Motor neuron (in vitro differentiated cells): ENCODE data around the gene ARID5A. TPM values are rescaled to one million over a fixed set of nuclear protein-coding genes. Genes with fewer than 3 reads are reported as not detected.

Source experiments
- ATAC-seq, 8 experiments: fragments of 200-7000 bp; cut with Tn5 transposase; replicated peaks in 6 of 8; 2 replicates each; pipeline ENCODE4 v1.8.0; 2021; ENCODE audit warnings: mild to moderate bottlenecking in 8 of 8, moderate library complexity in 8 of 8
- H3K27ac ChIP-seq, 2 donors: fragments of 250-450 bp; sonication (Bioruptor Pico); 2 replicates each; pipeline ENCODE4 v1.9.0; 2021; ENCODE audit warnings: antibody characterized with exemption in 2 of 2, mild to moderate bottlenecking in 2 of 2, moderate library complexity in 1 of 2
- H3K4me1 ChIP-seq, 2 donors: fragments of 250-450 bp; sonication (Bioruptor Pico); replicated peaks in 1 of 2; 2 replicates each; pipeline ENCODE4 v1.6.1; 2021; ENCODE audit warnings: antibody characterized with exemption in 2 of 2, mild to moderate bottlenecking in 2 of 2, moderate library complexity in 1 of 2
- H3K4me3 ChIP-seq, 5 donors: fragments of 250-450 bp; sonication (Bioruptor Pico); 2 replicates each; pipeline ENCODE4 v1.9.0; 2021; ENCODE audit warnings: antibody characterized with exemption in 5 of 5, mild to moderate bottlenecking in 5 of 5, moderate library complexity in 4 of 5
- WGBS, 10 experiments: fragments of 450-650 bp; shearing (Covaris generic); methylation state at CpG; one replicate each; pipeline ENCODE4 v1.0.0; 2022; 5-methylcytosine and 5-hydroxymethylcytosine counted together
- in situ Hi-C, 9 experiments: fragments of 400-800 bp; cut with MboI; loops; one replicate each; pipeline ENCODE4 v1.15.0; 2021; ENCODE audit warnings: low sequenced_read_pairs in 9 of 9, low pct_unique_long_range_greater_than_20kb in 2 of 9; ENCODE audit not compliant: unreplicated experiment in 9 of 9
- total RNA-seq, 8 experiments: library from RNA; unstranded; fragments of 300-600 nt; gene quantifications; 2 replicates each; pipeline versions ENCODE4 v1.2.3 to v1.2.4, GENCODE V29; 2022

ARID5A gene
- total RNA-seq, 8 experiments from 2014 or later: 1.5 to 24.0 (median 3.0) TPM

DNA sequence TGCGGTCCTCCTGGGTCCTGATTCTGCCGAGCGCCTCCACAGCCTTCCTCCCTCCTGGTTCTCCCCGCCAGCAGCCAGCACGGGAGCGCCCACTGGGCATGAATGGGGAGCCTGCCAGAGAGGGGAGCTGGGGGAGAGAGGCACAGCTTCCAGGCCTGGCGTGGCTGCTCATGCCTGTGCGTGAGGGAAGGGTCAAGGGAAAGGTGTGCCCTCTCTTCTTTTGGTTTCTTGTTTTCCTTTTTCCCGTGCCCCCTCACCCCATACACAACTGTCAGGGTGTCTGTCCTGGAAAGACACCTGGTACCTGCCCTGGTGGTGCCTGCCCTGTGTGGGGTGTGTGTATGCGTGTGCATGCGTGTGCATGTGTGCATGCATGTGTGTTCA lies 26.7 kb upstream of the ARID5A start:
- in situ Hi-C loops: loop anchor here in 4 of 9 experiments (10.0 to 25.0 kb wide), 3 partner anchors 95 to 105 kb away; no protein-coding TSS in a partner anchor
- ATAC-seq: no peak
- H3K4me3 ChIP-seq: no peak overlapping the region
- no peak overlapping the region for H3K27ac ChIP-seq
- 0 to 100% (median 74%) methylated on average over 1 to 3 of the region's 11 CpGs; no CpG with 5 or more reads in 6 of the 10 experiments for WGBS, 10 experiments
- H3K4me1 ChIP-seq: peaks cover 0 to 3% of the 10 kb centered on the region in 2 donors

DNA sequence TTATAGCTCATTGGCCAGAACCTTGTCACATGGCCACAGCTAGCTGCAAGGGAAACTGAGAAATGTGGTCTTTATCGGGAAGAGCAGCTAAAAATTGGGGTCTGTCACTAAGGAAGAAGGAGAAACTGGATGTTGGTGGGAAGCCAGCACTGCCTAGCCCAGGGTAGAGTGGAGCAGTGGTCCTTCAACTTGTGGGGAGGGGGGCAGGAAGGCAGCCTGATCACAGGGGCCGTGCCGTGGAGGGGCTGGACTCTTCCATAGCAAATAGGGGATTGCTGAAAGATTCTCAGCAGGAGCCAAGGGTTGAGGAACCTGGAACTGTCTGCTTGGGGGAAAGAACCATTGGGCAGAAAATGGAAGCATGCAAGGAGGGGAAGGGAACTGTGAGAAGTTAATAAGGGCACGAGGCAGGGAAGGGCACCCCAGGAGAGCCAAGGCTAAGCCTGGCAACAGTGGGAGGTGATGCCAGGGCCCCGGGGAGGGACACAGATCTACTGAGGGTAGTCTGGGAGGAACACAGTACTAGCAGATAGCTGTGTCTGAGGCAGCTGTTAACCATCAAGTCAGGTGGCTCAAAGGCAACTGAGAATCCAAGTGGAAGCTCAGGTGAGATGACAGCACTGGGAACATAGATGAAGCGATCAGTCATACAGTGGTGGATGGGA lies 25.5 kb upstream of the ARID5A start:
- ATAC-seq: no peak
- Histone ChIP-seq H3K4me3 (no peak overlapping the region), H3K27ac (no peak overlapping the region), H3K4me1 (peaks cover 0 to 3% of the 10 kb centered on the region in 2 donors)
- 32 to 100% (median 49%) methylated on average over 1 to 4 of the region's 6 CpGs; no CpG with 5 or more reads in 4 of the 10 experiments for WGBS, 10 experiments
- in situ Hi-C loops: loop anchor here in 1 of 9 experiments (25.0 kb wide), 1 partner anchor 99 kb away; no protein-coding TSS in a partner anchor

DNA sequence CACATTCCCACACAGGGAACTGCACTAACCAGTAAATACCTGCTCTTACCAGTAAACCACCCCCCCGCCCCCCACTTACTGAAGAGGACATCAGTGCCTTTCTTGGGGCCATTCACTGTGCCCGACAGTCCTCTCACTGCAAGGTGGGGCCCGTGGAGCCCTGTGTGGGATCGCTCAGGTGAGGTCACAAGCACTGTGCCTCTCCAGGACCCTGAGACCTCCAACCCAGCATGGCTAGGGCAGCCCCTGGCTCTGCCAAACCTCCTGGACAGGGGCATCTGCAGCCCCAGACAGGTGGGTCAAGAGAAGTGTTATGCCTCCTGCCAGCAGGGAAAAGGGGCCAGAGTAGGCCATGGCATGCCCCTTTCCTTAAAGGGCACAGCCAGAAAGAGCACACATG lies 24.7 kb upstream of the ARID5A start:
- no peak overlapping the region for H3K4me3 ChIP-seq
- H3K4me1 ChIP-seq: peaks cover 0 to 3% of the 10 kb centered on the region in 2 donors
- H3K27ac ChIP-seq: no peak overlapping the region
- in situ Hi-C loops: loop anchor here in 1 of 9 experiments (25.0 kb wide), 1 partner anchor 100 kb away; no protein-coding TSS in a partner anchor
- WGBS, 10 experiments: 38 to 100% (median 51%) methylated on average over 1 to 3 of the region's 4 CpGs; no CpG with 5 or more reads in 5 of the 10 experiments
- no peak for ATAC-seq

DNA sequence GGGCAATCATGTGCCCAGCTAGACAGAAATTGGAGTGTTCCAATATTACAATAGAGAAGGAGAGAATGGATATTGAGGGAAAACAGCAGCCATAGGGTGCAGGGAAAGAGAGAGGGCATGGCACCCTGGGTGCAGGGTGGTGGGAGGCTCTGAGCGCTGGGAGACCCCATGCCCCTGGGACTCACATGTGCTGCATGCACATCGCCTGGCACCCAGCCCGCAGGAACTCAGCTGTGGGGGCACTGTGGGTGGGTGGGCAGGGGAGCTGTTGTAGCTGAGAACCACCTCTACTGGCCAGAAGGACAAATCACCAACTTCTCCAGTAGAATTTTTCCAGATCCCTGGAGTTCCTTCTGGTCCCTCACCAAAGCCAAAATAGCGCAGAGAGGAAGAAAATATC lies 24.2 kb upstream of the ARID5A start:
- WGBS, 10 experiments: 100% methylated on average over 1 of the region's 4 CpGs; no CpG with 5 or more reads in 9 of the 10 experiments
- H3K4me3 ChIP-seq: no peak overlapping the region
- H3K4me1 ChIP-seq: peaks cover 0 to 3% of the 10 kb centered on the region in 2 donors
- H3K27ac ChIP-seq: no peak overlapping the region
- in situ Hi-C loops: loop anchor here in 1 of 9 experiments (25.0 kb wide), 1 partner anchor 100 kb away; no protein-coding TSS in a partner anchor
- no peak for ATAC-seq

DNA sequence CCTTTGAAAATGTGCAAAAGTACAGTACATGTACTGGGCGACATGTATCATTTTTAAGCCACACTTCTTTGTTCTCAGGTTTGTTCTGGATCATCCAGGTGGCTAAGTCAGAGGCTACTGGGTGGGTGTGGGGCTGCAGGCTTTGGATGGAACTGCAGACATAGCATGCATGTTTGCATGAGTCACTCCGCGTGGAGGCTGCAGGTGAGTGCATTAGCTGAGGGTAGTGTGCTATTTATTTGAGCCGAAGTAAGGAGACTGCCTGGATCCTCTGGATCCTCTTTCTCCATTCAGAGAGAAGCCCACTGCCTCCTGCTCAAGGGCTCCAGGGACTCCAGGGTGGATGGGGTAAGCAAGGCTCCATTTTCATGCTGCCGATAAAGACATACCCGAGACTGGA lies 22.0 kb upstream of the ARID5A start:
- ATAC-seq: no peak
- Histone ChIP-seq H3K4me1 (no peaks in the 10 kb centered on the region), H3K4me3 (no peak overlapping the region), H3K27ac (no peak overlapping the region)
- in situ Hi-C loops: loop anchor here in 1 of 9 experiments (25.0 kb wide), 1 partner anchor 102 kb away; no protein-coding TSS in a partner anchor
- 40 to 100% (median 67%) methylated on average over 1 to 5 of the region's 6 CpGs; no CpG with 5 or more reads in 1 of the 10 experiments for WGBS, 10 experiments

DNA sequence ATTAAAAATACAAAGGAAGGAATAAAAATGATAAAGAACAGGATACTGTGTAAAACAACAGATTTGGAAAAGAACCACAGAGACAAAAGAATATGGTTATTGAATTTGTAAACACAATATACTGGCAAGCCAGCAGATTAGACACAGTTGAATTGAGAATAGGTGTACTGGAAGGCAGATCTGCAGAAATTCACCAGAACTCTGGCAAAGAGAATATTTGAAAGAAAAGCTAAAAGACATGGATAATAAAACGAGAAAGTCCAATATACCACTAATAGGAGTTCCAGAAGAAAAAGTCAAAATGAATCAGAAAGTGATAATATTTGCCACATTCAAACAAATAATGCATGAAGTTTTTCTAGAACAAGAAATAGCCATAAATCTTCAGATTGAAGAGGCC lies 19.5 kb upstream of the ARID5A start:
- WGBS, 10 experiments: 0 to 52% (median 38%) methylated on average over 1 of the region's 1 CpG; no CpG with 5 or more reads in 1 of the 10 experiments
- H3K4me1 ChIP-seq: no peaks in the 10 kb centered on the region
- ATAC-seq: no peak
- no peak overlapping the region for H3K4me3 ChIP-seq
- in situ Hi-C loops: loop anchor here in 1 of 9 experiments (25.0 kb wide), 1 partner anchor 105 kb away; no protein-coding TSS in a partner anchor
- H3K27ac ChIP-seq: no peak overlapping the region

DNA sequence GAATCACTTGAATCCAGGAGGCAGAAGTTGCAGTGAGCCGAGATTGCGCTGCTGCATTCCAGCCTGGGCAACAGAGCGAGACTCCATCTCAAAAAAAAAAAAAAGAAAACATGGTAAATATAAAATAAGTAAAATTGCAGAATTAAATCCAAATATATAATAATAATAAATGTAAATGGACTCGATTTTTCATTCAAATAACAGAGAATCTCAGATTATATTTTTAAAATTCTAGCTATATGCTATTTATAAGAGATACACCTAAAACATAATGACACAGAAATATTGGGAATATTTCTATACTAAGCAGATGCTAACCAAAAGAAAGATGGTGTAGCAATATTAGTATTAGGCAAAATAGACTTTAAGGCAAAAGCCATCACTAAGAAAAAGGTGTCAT lies 16.3 kb upstream of the ARID5A start:
- WGBS, 10 experiments: 0 to 82% (median 69%) methylated on average over 1 to 4 of the region's 4 CpGs; no CpG with 5 or more reads in 1 of the 10 experiments
- ATAC-seq: no peak
- in situ Hi-C loops: loop anchor here in 1 of 9 experiments (25.0 kb wide), 1 partner anchor 108 kb away; no protein-coding TSS in a partner anchor
- H3K4me1 ChIP-seq: no peaks in the 10 kb centered on the region
- no peak overlapping the region for H3K4me3 ChIP-seq
- H3K27ac ChIP-seq: no peak overlapping the region

DNA sequence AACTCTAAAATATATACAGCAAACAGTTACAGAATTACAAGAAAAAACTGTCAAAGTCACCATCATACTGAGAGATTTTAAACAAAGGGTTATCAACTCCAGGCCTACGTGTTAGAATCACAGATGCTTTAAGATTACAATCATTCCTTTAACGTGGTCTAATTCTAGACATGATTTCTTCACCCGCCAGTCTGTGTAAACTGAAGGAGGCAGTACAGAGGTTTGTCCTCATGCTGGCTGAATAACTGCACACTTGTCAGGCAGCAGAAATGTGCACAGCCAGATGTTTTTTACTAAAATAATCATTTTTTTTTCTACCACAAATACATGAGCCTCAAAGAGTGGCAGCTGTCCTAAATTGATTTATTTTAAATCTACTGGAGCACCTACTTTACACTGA lies 15.9 kb upstream of the ARID5A start:
- WGBS, 10 experiments: 51 to 100% (median 68%) methylated on average over 1 to 3 of the region's 3 CpGs; no CpG with 5 or more reads in 2 of the 10 experiments
- Histone ChIP-seq H3K4me1 (no peaks in the 10 kb centered on the region), H3K4me3 (no peak overlapping the region), H3K27ac (no peak overlapping the region)
- in situ Hi-C loops: loop anchor here in 1 of 9 experiments (25.0 kb wide), 1 partner anchor 108 kb away; no protein-coding TSS in a partner anchor
- no peak for ATAC-seq

DNA sequence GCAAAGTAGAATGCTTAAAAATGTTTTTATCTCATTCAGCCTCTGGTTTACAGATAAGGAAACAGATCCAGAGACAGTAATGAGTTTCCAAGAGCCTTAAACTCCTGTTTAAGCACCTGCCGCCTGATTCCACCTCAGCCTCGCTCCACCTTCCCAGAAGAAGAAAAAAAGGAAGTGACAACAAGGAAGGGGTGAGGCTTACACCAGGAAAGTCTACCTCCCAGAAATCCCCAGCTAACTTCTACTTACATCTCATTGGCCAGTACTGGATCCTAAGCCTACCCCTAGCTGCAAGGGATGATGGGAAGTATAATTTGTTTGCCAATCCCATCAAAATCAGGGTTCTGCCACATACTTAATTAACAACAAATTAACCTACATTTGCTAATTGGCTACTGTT lies 15.3 kb upstream of the ARID5A start:
- in situ Hi-C loops: loop anchor here in 1 of 9 experiments (25.0 kb wide), 1 partner anchor 109 kb away; no protein-coding TSS in a partner anchor
- ATAC-seq: no peak
- Histone ChIP-seq H3K4me1 (no peaks in the 10 kb centered on the region), H3K27ac (no peak overlapping the region), H3K4me3 (no peak overlapping the region)
- WGBS, 10 experiments: 80 to 100% (median 100%) methylated on average over 1 to 2 of the region's 2 CpGs; no CpG with 5 or more reads in 1 of the 10 experiments

DNA sequence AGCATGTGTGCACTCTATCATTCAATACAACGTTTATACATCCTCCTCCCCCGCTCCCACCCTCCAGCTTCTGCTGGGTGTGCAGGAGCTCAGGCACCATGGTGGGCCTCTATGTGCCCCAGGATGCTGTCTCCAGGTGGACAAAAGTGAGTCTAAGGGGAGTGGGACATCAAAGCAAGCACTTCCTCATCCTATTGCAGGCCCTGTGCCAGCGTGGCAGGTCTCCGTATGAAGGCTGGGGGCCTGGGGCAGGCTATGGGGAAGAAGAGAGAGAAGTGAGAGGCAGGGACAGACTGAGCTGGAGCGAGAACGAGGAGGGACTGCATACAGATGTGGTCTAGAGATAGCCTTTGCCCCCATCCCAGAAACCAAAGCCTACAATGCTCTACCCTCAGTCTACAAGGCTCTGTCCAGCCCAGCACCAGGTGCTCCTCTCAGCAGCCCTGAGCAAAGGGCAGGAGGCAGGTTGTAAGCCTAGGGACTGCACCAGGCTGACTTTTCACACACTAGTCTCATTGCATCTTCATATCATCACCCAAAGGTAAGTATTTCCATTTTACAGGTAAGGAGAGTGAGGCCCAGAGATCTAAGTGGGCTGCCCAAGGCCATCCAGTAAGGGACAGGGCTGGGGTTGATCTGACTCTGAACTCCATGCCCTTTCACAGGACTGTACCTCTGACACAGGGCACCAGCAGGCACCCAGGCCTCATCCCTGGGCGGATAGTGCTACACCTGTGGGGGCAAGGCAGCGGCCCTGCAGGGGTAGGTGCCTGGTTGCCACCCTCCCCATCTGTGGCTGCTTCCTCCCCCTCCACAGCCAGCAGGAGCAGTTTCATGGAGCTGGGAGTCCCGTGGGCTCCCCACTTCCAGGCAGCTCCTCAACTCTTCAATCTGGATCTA lies 14.0 kb upstream of the ARID5A start:
- no peak overlapping the region for H3K4me3 ChIP-seq
- WGBS, 10 experiments: 40 to 95% (median 58%) methylated on average over 1 to 3 of the region's 9 CpGs; no CpG with 5 or more reads in 4 of the 10 experiments
- no peak overlapping the region for H3K27ac ChIP-seq
- in situ Hi-C loops: loop anchor here in 1 of 9 experiments (25.0 kb wide), 1 partner anchor 110 kb away; no protein-coding TSS in a partner anchor
- no peak for ATAC-seq
- peaks cover 0 to 4% of the 10 kb centered on the region in 2 donors for H3K4me1 ChIP-seq

DNA sequence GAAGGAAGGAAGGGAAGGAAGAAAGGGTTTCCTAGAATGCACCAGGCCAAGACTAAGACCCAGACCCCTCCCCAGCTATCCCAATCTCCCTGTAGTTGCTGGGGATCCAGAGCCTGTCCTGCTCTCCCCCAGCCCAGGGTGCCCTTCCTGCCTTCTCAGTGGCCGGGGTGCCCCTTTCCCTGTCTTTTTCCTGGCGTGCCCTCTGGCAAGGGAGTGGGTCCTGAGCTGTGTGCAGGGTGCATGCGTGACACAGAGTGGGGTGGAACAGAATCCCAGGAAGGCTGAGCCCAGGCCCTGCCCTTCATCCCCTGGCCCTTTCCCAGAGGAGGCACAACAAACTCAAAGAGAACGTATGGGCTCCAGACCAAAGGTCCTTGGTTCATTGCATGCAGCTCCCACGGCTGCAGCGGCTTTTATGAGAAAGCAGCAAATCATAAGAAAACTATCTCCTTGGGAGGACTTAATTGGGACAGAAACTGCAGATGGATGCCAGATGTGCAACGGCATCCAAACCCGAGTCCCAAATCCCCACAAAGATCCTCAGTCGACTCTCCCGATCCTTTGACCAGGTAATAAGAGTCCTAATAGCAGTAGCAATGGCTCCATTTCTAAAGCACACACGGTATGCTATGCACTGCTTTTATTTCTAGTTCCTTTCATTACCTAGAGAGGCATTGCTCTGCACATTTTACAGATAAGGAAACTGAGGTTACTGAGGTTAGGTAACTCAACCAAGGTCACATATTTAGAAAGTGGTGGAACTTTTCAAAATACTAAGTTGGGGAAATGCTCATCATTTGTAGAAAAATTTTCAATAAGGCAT lies 12.7 kb upstream of the ARID5A start:
- ATAC-seq: peak in 3 of 8 experiments; percentile 23 to 46 (median 36)

More for the DNA sequence above, 12.7 kb upstream of the ARID5A start:
- peaks cover 5 to 8% of the 10 kb centered on the region in 2 donors for H3K4me1 ChIP-seq
- 0 to 78% (median 67%) methylated on average over 1 to 8 of the region's 11 CpGs; no CpG with 5 or more reads in 3 of the 10 experiments for WGBS, 10 experiments
- H3K4me3 ChIP-seq: no peak overlapping the region
- no peak overlapping the region for H3K27ac ChIP-seq
- in situ Hi-C loops: loop anchor here in 1 of 9 experiments (25.0 kb wide), 1 partner anchor 112 kb away; no protein-coding TSS in a partner anchor
